GM12875 (cell line): ENCODE data around the gene HS6ST3.

ENCODE experiments used
- H3K4me3 ChIP-seq: one replicate; pipeline ENCODE4 v1.5.1; 2011; ENCODE audit warnings: low read depth, low read length, control low read depth
- TF ChIP-seq, protein P1 (sequence below): IDR thresholded peaks from 2 replicates; pipeline ENCODE4 v1.5.1; 2011; ENCODE audit warnings: low read depth, mild to moderate bottlenecking, control low read depth, inconsistent platforms, low read length, moderate library complexity, borderline replicate concordance; ENCODE audit not compliant: insufficient read depth

Gene HS6ST3

DNA sequence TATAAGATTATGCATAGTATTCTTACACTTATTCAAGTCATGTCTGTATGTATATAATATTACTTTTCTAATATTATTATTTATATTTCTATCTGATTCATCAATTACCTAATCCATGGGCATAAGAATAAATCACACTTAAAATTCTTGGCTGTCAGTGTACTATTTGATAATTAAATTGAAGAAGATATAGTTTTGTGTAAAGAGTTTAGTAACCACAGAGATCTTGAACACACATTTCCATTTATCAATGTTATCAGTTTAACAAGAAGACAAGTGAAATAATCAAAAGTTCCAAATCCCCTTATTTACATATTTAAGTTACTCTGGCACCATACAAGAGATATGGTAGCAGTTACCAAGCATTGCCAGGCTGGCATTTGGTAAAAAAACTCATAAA lies 659.9 kb downstream of the HS6ST3 start:
- TF ChIP-seq, protein P1, sequence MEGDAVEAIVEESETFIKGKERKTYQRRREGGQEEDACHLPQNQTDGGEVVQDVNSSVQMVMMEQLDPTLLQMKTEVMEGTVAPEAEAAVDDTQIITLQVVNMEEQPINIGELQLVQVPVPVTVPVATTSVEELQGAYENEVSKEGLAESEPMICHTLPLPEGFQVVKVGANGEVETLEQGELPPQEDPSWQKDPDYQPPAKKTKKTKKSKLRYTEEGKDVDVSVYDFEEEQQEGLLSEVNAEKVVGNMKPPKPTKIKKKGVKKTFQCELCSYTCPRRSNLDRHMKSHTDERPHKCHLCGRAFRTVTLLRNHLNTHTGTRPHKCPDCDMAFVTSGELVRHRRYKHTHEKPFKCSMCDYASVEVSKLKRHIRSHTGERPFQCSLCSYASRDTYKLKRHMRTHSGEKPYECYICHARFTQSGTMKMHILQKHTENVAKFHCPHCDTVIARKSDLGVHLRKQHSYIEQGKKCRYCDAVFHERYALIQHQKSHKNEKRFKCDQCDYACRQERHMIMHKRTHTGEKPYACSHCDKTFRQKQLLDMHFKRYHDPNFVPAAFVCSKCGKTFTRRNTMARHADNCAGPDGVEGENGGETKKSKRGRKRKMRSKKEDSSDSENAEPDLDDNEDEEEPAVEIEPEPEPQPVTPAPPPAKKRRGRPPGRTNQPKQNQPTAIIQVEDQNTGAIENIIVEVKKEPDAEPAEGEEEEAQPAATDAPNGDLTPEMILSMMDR: no peak
- H3K4me3 ChIP-seq: no peak overlapping the region

DNA sequence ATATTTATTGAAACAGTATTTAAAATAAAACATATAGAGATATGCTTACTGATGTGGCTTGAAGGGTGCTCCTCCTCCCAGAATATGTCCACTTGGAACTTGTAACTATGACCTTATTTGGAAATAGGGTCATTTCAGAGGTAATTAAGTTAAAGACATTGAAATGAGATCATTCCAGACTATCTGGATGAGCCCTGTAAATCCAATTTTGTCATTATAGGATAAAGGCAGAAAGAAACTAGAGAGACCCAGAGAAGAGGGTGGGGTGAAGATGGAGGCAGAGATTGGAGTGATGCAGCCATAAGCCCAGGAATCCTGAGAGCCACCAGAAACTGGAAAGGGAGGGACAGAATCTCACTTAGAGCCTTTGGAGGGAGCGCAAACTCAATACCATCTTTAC lies 661.2 kb downstream of the HS6ST3 start:
- TF ChIP-seq, protein P1: no peak

DNA sequence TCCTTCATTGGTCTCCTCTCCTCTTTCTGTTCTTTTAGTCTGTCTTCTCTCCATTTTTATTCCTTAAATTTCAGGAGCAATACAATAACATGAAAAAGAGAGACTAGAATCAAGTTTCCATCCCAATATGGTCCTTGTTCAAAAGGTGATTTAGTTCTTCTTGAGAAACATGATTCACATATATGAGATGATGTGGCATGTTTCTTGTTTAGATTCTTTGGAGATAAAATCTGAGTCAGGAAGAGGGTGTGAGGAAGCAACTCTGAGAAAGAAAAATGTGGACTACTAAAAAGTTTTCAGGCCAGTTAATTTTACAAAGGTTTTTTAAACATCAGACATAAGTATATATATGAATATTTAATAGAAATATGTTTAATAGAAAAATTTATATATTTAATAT lies 673.0 kb downstream of the HS6ST3 start:
- TF ChIP-seq, protein P1: no peak
- H3K4me3 ChIP-seq: no peak overlapping the region

More for the DNA sequence above, 661.2 kb downstream of the HS6ST3 start:
- no peak overlapping the region for H3K4me3 ChIP-seq

DNA sequence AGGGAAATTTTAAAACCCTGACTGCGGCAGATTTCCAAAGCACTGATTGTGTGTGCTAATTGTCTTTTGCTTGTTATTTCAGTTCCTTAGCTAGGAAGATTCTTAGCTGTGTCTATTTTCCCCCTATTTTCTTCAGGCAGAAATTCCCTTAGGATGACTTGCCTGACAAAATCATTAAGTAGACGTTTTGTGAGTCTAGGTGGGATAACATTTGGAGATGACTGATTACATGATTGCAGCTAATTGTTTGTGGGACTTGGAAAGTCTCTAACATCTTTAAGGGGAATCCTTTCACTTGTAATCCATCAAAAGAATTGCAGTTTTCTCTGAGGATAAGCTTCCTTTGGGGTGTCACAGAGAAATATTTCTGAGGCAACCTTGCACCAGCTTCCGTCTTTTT lies 676.4 kb downstream of the HS6ST3 start:
- no peak overlapping the region for H3K4me3 ChIP-seq
- TF ChIP-seq, protein P1: no peak

DNA sequence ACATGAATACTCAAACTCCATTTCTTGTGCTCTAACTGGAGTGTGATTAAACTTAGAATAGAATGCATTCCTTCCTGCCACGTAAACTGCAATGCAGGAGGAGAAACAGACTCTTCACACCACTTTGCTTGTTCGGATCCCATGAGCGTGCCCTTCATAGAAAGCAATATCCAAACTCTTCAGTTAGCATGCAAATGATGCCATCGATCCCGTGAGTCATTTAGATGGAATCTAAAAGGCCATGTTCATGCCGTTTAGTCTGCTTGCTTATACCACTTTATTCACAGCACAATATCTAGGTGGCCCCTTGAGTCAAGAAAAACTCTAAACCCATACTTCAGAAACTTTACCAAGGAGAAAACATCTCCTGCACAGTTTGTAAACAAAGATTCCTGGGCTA lies 678.6 kb downstream of the HS6ST3 start:
- H3K4me3 ChIP-seq: no peak overlapping the region
- TF ChIP-seq, protein P1: no peak

DNA sequence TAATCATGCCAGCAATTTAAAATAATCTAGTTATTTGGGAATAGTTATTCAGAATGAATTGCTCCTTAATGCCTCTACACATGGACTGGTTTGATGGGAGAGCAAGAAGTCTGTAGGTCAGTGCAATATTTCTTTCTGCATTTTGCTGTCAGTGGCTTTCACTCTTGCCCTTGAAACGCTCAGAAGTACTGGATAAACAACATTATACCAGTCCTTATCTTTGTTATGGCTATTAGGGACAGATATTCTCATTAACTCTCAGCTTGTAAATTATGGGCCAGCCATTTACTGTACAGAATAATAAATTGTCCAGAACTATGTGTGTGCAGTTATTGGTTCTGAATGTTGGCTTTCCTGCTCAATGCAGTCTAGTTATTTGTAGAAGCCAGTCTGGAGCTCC lies 680.0 kb downstream of the HS6ST3 start:
- H3K4me3 ChIP-seq: no peak overlapping the region
- TF ChIP-seq, protein P1: no peak

GRCh38 chr13:96771486-96772367 lies 681.8 kb downstream of the HS6ST3 start:
- TF ChIP-seq, protein P1: no peak
- H3K4me3 ChIP-seq: no peak overlapping the region
